HG03439 (cell line): Measurements from ENCODE around the gene CFAP410.

ENCODE experiments used
- ATAC-seq: cut with Tn5 transposase; IDR thresholded peaks from one replicate; pipeline ENCODE4 v1.9.1; 2021; ENCODE audit warnings: mild to moderate bottlenecking, moderate library complexity; ENCODE audit not compliant: unreplicated experiment

CFAP410 gene

DNA sequence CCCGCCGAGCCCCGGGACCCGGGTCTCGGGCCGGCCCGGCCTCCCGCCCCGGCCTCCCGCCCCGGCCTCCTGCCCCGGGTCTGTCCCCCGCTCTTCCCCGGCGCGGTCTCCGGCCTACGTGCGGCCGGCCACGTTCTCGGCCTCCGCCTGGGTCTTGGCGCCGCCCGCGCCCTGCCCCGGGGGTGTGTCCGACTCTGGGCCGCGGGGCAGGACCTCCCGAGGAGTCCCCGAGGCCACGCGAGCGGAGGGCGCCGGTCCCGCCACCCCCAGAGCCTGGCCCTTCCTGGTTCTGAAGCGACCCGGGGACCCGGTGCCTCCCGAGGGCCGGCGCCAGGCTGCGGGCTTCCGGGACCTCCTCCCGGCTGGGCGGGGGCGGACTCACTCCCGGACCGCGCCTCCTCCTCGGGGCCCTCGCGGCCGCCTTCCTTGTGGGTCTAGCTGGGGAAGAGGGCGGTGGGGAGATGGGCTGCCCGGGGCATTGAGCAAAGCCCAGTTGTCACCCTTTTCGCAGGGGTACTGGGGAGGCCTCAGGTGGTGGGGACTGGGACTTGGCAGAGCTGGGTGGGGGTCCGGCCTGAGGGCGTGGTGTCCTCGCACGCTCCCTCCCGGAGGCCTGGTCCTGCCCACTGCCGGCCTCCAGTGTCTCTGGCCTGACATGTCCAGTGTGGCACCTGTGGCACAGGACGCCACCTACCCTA, 38.8 kb downstream of the CFAP410 start:
- peak; percentile 21 for ATAC-seq

DNA sequence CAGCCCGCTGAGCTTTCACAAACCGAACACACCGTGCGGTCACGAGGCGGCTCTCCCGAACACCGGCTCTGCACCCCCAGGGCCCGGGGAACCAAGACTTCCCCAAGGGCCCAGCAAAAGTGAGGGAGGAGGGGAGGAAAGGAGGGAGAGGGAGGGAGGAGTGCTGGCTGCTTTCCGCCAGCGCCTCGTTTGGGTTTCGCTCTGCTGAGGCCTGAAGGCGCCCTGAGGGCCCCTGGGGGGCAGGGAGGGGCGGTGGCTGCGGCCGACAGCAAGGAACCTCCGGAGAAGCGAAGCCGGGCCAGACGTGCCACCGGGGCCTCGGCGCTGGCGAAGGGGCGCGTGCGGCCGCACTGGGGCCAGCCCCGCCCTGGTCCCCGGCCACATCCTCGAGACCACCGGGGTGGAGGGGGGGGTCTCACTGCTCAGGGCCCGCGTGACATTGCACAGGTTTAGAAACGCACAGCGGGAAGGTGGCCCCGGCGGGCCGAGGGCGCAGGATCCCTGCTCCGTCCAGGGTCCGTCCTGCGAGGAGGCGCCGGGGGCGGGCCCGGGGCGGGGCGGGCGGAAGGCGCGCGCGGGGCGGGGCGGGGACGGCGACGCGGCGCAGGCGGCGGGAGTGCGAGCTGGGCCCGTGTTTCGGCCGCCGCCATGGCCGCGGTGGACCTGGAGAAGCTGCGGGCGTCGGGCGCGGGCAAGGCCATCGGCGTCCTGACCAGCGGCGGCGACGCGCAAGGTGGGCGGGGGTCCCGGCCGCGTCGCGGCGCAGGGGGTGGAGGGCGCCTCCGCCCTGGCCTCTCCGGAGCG, 39.5 kb downstream of the CFAP410 start, which contains the start of gene PFKL:
PFKL (plus strand) TSS at position 596 of the 804 bp plus-strand sequence; CDS start at position 649, 53 bp downstream.
- peak; percentile 48 for ATAC-seq

DNA sequence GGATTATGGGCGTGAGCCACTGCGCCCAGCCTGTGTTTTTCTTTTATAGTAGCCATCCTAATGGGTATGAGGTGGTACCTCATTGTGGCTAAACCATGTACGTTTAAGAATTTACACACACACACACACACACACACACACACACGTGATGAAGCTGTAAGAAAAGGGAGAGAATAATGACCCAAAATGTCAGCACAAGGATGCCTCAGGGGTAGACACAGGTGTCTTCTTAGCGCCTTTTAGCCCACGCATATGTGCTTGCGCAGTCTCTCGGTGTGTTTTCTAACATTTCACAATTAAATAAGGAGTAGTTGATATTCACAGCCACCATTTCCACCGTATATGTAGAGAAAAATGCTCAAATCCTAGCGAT, 40.1 kb downstream of the CFAP410 start:
- no peak for ATAC-seq

GRCh38 chr21:44298301-44298700, 40.9 kb downstream of the CFAP410 start:
- no peak for ATAC-seq

DNA sequence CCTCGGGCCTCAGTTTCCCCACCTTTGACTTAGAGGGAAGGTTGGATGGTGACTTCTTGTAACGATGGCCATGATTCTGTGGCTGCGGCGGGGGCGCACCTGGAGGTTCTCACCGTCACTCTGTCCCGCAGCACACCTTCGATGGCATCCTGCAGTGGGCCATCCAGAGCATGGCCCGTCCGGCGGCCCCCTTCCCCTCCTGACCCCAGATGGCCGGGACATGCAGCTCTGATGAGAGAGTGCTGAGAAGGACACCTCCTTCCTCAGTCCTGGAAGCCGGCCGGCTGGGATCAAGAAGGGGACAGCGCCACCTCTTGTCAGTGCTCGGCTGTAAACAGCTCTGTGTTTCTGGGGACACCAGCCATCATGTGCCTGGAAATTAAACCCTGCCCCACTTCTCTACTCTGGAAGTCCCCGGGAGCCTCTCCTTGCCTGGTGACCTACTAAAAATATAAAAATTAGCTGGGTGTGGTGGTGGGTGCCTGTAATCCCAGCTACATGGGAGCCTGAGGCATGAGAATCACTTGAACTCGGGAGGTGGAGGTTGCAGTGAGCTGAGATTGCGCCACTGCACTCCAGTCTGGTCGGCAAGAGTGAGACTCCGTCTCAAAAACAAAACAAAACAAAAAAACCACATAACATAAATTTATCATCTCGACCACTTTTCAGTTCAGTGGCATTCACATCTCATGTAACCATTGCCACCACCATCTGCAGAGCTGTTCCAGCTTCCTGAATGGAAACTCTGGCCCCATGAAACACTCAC, 41.5 kb downstream of the CFAP410 start:
- ATAC-seq = no peak

DNA sequence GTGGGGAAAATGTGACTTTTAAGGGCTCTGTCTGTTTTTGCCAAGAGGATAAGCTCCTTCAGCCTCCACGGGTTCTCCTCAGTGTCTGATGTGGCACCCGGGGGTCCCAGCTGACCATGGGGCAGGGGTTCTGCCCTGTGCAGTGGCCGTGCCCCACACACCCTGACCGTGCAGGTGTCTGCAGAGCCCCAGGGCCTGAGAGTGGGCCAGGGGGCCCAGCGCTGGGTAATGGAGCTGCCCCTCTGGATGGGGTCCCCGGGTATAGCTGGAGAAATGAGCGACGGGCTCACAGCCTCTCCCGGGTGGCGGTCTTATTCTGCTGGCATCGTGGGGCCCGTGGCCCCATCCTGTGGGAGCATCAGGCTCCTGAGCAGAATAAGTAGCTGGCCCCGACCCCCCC, 42.3 kb downstream of the CFAP410 start:
- no peak for ATAC-seq

DNA sequence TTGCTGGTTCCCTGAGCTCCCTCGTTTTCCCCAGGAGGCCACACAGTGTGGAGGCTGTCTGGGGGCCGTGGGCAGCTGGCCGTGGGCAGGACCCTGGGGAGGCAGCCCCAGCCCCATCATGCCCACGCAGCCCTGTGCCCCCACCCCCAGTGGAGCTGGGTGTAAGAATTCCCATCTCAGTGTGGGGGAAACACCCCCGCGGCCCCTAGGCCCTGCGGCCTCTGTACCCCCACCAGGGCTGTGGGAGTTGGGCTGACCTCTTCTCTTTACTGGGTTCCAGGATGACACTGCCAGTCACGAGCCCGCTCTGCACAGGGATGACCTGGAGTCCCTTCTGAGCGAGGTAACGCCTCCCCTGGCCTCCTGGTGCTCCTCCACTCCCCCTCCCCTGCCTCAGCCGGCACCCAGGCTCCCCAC, 43.1 kb downstream of the CFAP410 start:
- no peak for ATAC-seq

GRCh38 chr21:44295646-44296045, 43.5 kb downstream of the CFAP410 start:
- no peak for ATAC-seq

DNA sequence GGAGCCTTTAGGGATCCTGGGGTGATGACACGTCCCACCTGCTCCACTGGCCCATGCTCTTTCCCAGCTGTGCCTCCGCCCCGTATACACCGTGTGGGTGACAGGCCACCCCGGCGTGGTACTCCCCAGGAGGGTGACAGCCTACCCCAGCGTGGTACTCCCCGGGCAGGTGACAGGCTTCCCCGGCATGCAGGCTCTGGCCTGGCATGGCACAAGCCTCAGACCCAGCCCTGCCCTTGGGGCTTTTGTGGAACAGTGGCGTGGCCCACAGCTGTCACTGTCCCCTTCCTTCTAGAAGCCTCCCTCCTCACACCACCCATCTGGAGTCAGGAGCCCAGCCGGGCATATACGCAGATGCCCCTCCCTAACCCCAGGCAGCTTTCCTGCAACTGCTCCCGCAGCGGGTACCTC, 44.0 kb downstream of the CFAP410 start:
- no peak for ATAC-seq

DNA sequence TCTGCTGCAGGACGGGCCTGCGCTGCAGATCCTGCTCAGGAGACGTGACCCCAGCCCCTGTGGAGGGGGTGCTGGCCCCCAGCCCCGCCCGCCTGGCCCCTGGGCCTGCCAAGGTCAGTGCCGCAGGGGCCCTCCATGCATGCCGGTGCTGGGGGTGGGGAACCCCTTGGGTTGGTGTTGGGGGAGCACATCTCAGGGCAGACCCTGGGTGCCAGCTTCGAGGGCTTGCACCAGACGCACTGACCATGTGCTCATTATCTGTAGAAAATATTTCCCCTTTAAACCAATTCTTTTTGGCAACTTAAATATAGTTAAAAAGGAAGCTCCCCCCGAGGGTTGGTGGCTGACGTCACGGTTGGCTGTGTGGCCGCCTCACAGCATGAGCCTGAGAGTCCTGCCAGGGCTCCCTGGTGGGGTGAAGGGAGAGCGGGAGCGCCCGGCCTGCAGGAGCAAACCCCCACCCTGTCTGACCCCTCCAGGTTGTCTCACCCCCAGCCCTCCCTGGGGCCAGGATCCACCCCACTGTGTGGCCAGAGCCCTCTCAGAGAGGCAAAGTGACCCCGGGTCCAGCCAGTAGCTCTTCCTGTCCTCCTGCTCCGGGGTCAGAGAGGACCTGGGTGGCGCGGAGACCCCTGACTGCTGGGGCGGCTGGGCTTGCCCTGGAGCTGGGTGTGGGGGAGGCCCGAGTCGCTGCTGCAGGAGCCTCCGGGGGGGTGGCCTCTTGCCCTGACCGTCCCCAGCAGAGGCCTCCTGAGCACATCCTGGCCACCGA, 44.6 kb downstream of the CFAP410 start:
- ATAC-seq = no peak

GRCh38 chr21:44293551-44294231, 45.5 kb downstream of the CFAP410 start:
- no peak for ATAC-seq

- ATAC-seq = no peak
Measured at GRCh38 chr21:44292812-44293195, 46.4 kb downstream of the CFAP410 start.

- no peak for ATAC-seq
Measured at GRCh38 chr21:44291936-44292811, 47.0 kb downstream of the CFAP410 start.

GRCh38 chr21:44291078-44291935, 47.9 kb downstream of the CFAP410 start:
- ATAC-seq = no peak

GRCh38 chr21:44290327-44291077, 48.7 kb downstream of the CFAP410 start:
- no peak for ATAC-seq

GRCh38 chr21:44289381-44290010, 49.7 kb downstream of the CFAP410 start:
- no peak for ATAC-seq
